ENCODE data around the gene CACNA1G.

The CACNA1G gene

DNA sequence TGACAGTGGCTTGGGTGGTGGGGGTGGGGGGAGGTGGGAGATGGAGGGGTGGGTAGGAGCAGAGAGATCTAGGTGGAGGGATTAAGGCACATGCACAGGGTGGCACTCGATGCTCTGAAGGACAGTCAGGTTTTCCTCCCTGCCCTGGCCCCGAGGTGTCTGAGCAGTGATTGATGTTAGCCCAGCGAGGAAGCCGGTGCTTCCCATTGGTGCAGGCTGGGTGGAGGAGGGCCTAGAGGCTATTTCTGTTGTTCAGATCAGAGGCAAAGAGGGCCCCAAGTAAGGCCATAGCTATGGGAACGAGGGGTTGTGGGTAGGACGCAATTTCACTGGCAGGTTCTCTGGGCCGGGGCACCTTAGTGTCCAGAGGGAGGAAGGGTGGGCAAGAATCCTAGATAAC is 23.1 kb downstream of the CACNA1G start:
- TF ChIP-seq REST (IDR thresholded peaks at IDR 0.05; ENCODE audit: insufficient read depth in 1 of 2, low read depth in 2 of 2, low read length in 2 of 2), result no peak
- TF ChIP-seq FOXP2 (optimal IDR thresholded peaks at IDR 0.05; ENCODE audit: borderline replicate concordance, extremely low read depth, extremely low read length, insufficient read depth), result no peak
- TF ChIP-seq POLR2AphosphoS5 (IDR thresholded peaks at IDR 0.05; ENCODE audit: low read depth, low read length), result no peak
- TF ChIP-seq TAF1 (IDR thresholded peaks at IDR 0.05; ENCODE audit: borderline replicate concordance, insufficient read depth, low read length), result no peak
- TF ChIP-seq SIN3A (IDR thresholded peaks at IDR 0.05; ENCODE audit: borderline replicate concordance, insufficient read depth, low read length), result no peak

- TF ChIP-seq SIN3A (IDR thresholded peaks at IDR 0.05; ENCODE audit: borderline replicate concordance, insufficient read depth, low read length), result no peak
- no peak for TF ChIP-seq POLR2AphosphoS5 (IDR thresholded peaks at IDR 0.05; ENCODE audit: low read depth, low read length)
- TF ChIP-seq TAF1 (IDR thresholded peaks at IDR 0.05; ENCODE audit: borderline replicate concordance, insufficient read depth, low read length), result no peak
- TF ChIP-seq REST (IDR thresholded peaks at IDR 0.05; ENCODE audit: insufficient read depth in 1 of 2, low read depth in 2 of 2, low read length in 2 of 2), result no peak
- no peak for TF ChIP-seq FOXP2 (optimal IDR thresholded peaks at IDR 0.05; ENCODE audit: borderline replicate concordance, extremely low read depth, extremely low read length, insufficient read depth)
Measured at GRCh38 chr17:50584116-50584515, 23.6 kb downstream of the CACNA1G start.

DNA sequence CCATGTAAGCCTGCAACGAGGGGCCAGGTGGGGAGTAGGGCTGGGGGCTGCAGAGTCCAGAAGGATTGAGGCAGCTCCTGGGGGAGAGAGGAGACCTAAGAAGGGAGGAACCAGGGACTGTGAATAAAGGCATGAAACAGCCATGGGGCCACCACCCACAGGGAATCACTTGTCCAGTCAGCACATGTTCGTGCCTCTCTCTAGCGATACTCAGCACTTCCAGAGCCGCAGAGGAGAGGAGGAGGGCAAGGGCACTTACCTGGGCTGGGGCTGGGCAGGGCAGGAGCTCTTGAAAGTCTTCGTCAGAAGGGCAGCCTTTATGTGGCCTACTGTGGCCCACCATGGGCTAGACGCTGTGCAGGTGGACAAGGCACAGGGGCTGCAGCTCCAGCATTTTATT is 24.2 kb downstream of the CACNA1G start:
- TF ChIP-seq TAF1 (IDR thresholded peaks at IDR 0.05; ENCODE audit: borderline replicate concordance, insufficient read depth, low read length) (no peak), POLR2AphosphoS5 (IDR thresholded peaks at IDR 0.05; ENCODE audit: low read depth, low read length) (no peak), SIN3A (IDR thresholded peaks at IDR 0.05; ENCODE audit: borderline replicate concordance, insufficient read depth, low read length) (no peak), FOXP2 (optimal IDR thresholded peaks at IDR 0.05; ENCODE audit: borderline replicate concordance, extremely low read depth, extremely low read length, insufficient read depth) (no peak), REST (IDR thresholded peaks at IDR 0.05; ENCODE audit: insufficient read depth in 1 of 2, low read depth in 2 of 2, low read length in 2 of 2) (no peak)

DNA sequence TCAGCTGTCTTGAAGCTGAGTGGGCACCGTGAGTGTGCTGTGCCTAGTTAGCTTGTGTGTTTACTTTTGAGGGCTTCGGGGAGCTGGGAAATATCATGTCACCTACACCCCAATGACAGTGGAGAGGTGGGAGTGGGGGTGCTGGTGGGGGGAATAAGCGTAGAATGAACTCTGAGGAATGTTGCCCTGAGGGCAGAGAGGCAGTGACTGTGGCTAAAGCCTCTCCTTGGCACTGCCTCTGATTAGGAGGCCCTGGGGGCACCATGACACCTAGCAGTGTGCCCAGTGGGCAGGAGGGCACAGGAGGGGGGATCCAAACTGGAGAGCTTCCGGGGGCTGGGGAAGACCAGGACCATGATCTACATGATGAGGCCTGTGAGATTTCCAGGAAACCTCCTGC is 24.8 kb downstream of the CACNA1G start:
- TF ChIP-seq POLR2AphosphoS5 (IDR thresholded peaks at IDR 0.05; ENCODE audit: low read depth, low read length) (no peak), TAF1 (IDR thresholded peaks at IDR 0.05; ENCODE audit: borderline replicate concordance, insufficient read depth, low read length) (no peak), REST (IDR thresholded peaks at IDR 0.05; ENCODE audit: insufficient read depth in 1 of 2, low read depth in 2 of 2, low read length in 2 of 2) (no peak), SIN3A (IDR thresholded peaks at IDR 0.05; ENCODE audit: borderline replicate concordance, insufficient read depth, low read length) (no peak), FOXP2 (optimal IDR thresholded peaks at IDR 0.05; ENCODE audit: borderline replicate concordance, extremely low read depth, extremely low read length, insufficient read depth) (no peak)

GRCh38 chr17:50585891-50586290 is 25.4 kb downstream of the CACNA1G start:
- TF ChIP-seq SIN3A (IDR thresholded peaks at IDR 0.05; ENCODE audit: borderline replicate concordance, insufficient read depth, low read length) (no peak), FOXP2 (optimal IDR thresholded peaks at IDR 0.05; ENCODE audit: borderline replicate concordance, extremely low read depth, extremely low read length, insufficient read depth) (no peak), REST (IDR thresholded peaks at IDR 0.05; ENCODE audit: insufficient read depth in 1 of 2, low read depth in 2 of 2, low read length in 2 of 2) (no peak), POLR2AphosphoS5 (IDR thresholded peaks at IDR 0.05; ENCODE audit: low read depth, low read length) (no peak), TAF1 (IDR thresholded peaks at IDR 0.05; ENCODE audit: borderline replicate concordance, insufficient read depth, low read length) (no peak)

All from PFSK-1 (cell line).